Omental fat pad (tissue), 4 donors: ENCODE data around the gene QRICH1. TPM values are rescaled to one million over a fixed set of nuclear protein-coding genes. Genes with fewer than 3 reads are reported as not detected.
A peak's percentile ranks its signal among the peaks of the same experiment; 100 is the strongest.

Experiments
- ATAC-seq: fragments of 150-250 bp; one replicate; pipeline ENCODE4 v1.9.1; 2016; ENCODE audit warnings: mild to moderate bottlenecking, moderate library complexity; ENCODE audit not compliant: low FRiP score
- DNase-seq: peaks from one replicate; pipeline ENCODE4 v3.0.0-alpha.2; 2019; ENCODE audit warnings: low spot score
- CTCF ChIP-seq, 3 donors: fragments of 450-650 bp; IDR thresholded peaks; one replicate each; pipeline ENCODE4 v1.5.1; 2016 to 2017; ENCODE audit warnings: antibody characterized with exemption in 3 of 3, mild to moderate bottlenecking in 3 of 3, moderate library complexity in 2 of 3
- total RNA-seq, 4 donors: library from RNA; depleted of rRNA; stranded (reverse); fragments of >200 nt; gene quantifications; one replicate each; pipeline ENCODE4 v1.1.0, GENCODE V29; 2016

The QRICH1 gene
- total RNA-seq, 4 donors from 2014 or later: 53.2 to 71.2 (median 61.9) TPM

- DNase-seq (no peak), ATAC-seq (no peak)
- TF ChIP-seq CTCF (IDR thresholded peaks at IDR 0.05): no peak
These were observed 18.4 kb upstream of the QRICH1 start for GRCh38 chr3:49112262-49112661.

GRCh38 chr3:49111347-49111746 is 17.5 kb upstream of the QRICH1 start:
- no peak for DNase-seq
- no peak for TF ChIP-seq CTCF (IDR thresholded peaks at IDR 0.05)
- no peak for ATAC-seq

- no peak for ATAC-seq
- TF ChIP-seq CTCF (IDR thresholded peaks at IDR 0.05): no peak
- no peak for DNase-seq
These were observed 16.9 kb upstream of the QRICH1 start for GRCh38 chr3:49110780-49111179.

- TF ChIP-seq CTCF (IDR thresholded peaks at IDR 0.05): no peak
- DNase-seq (no peak), ATAC-seq (no peak)
These were observed 14.5 kb upstream of the QRICH1 start for GRCh38 chr3:49108346-49108745.

- DNase-seq: peak; percentile 68
- no peak for TF ChIP-seq CTCF (IDR thresholded peaks at IDR 0.05)
- peak; percentile 89 for ATAC-seq
These were observed 10.8 kb upstream of the QRICH1 start, which contains the start of gene QARS1 for GRCh38 chr3:49104427-49105291. QARS1 (minus strand) TSS chr3:49104757; CDS start chr3:49104733, 24 bp downstream.

GRCh38 chr3:49104052-49104426 is 10.2 kb upstream of the QRICH1 start:
- no peak for TF ChIP-seq CTCF (IDR thresholded peaks at IDR 0.05)
- DNase-seq (no peak), ATAC-seq (no peak)

- TF ChIP-seq CTCF (IDR thresholded peaks at IDR 0.05): no peak
- no peak for ATAC-seq
- no peak for DNase-seq
These were observed 6.3 kb upstream of the QRICH1 start for GRCh38 chr3:49100046-49100615.
